Activated naive CD4-positive, alpha-beta T cell treated with anti-CD3 and anti-CD28 coated beads, Interleukin-2, amount 10 ng/mL, durations not matched to agents 5 hours and 36 hours (primary cell): ENCODE data around the gene SRSF10. TPM values are rescaled to one million over a fixed set of nuclear protein-coding genes. Genes with fewer than 3 reads are reported as not detected.

Experiments
- microRNA-seq: library from miRNA; unstranded; fragments of <30 nt; microRNA quantifications from one replicate; pipeline ENCODE4 v1.2.0, GENCODE V29; 2022; ENCODE audit warnings: borderline microRNAs expressed, borderline replicate concordance
- total RNA-seq, 2 experiments: library from RNA; stranded (reverse); gene quantifications; one replicate each; pipeline ENCODE4 v1.2.3, GENCODE V29; 2021

SRSF10 gene
- total RNA-seq = 100 to 1,000 TPM; 186 to 190 TPM

GRCh38 chr1:23979881-23980727, at the start of gene SRSF10:
Gene SRSF10, minus strand, starts transcription at chr1:23980327. Its CDS starts 72 bp downstream, at chr1:23980255.

GRCh38 chr1:23959461-23960290, 20.5 kb downstream of the SRSF10 start, which contains the start of gene PNRC2:
Gene PNRC2, plus strand, starts transcription at chr1:23959828. Its CDS starts 1,630 bp downstream, at chr1:23961458.

Small RNA genes within 50 kb of the gene (microRNA-seq; reads per million reads assigned to microRNA genes)
- not detected for gene MIR378F

Other genes with a start within 250 kb of the SRSF10 start
- 10 to 100 TPM; 26.8 to 29.0 TPM for gene ELOA, start 236.9 kb downstream of the SRSF10 start, total RNA-seq
- 10 to 100 TPM; 46.5 to 46.9 TPM for gene PITHD1, start 201.9 kb downstream of the SRSF10 start, total RNA-seq
- gene LYPLA2, start 189.2 kb downstream of the SRSF10 start, total RNA-seq = 10 to 100 TPM; 71.0 to 72.3 TPM
- 10 to 100 TPM; 13.6 to 18.7 TPM for gene GALE, start 179.6 kb downstream of the SRSF10 start, total RNA-seq
- gene HMGCL, start 154.9 kb downstream of the SRSF10 start, total RNA-seq = 10 to 100 TPM; 30.0 to 31.5 TPM
- 1 to 10 TPM; 6.8 to 7.0 TPM for gene FUCA1, start 112.0 kb downstream of the SRSF10 start, total RNA-seq
- gene CNR2, start 67.0 kb downstream of the SRSF10 start, total RNA-seq = under 1 TPM; 0.28 to 0.29 TPM
- 100 to 1,000 TPM; 132 to 145 TPM for gene PNRC2, start 20.5 kb downstream of the SRSF10 start, total RNA-seq
- gene MYOM3, start 131.8 kb upstream of the SRSF10 start, total RNA-seq = not detected
- gene IL22RA1, start 162.8 kb upstream of the SRSF10 start, total RNA-seq = not detected
- gene IFNLR1, start 207.0 kb upstream of the SRSF10 start, total RNA-seq = 1 to 10 TPM; 2.1 to 2.7 TPM